ENCODE measurements around the gene ADCYAP1R1.

DNA sequence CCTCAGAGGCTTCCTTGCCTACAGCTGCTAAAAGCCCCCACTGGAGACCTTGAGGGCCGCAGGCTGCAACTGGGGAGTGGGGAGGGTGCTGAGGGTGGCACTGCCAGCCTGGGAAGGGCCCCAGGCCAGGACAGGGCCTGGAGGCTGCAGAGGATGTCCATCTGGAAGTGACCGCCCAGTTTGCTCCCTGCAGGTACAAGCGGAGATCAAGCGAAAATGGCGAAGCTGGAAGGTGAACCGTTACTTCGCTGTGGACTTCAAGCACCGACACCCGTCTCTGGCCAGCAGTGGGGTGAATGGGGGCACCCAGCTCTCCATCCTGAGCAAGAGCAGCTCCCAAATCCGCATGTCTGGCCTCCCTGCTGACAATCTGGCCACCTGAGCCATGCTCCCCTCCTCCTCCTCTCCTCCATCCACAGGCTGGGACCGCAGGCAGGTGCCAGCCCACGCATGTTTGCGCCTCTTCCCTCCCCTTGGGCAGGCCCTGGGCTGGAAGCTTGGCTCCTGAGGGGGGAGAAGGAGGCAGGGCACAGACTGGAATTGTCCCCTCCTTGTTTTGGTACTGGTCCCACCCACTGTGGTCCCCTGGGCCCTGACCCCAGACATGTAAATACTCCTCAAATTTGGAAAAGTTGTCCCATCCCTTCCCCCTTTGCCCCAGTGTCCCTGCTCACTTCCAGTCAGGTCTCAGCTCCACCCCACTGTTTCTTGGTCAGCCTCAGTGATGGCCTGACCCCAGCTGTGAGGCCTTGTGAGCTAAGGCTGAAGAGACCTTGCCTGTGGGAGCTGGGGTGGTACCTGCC lies 54.4 kb downstream of the ADCYAP1R1 start:
- TF ChIP-seq CTCF (IDR thresholded peaks at IDR 0.05) (no peak), POLR2A (IDR thresholded peaks at IDR 0.05) (no peak), POLR2AphosphoS5 (IDR thresholded peaks at IDR 0.05; ENCODE audit: insufficient read depth in 1 of 2, low read depth in 1 of 2) (no peak)
